ENCODE data around the gene TPK1.
A peak's percentile ranks its signal among the peaks of the same experiment; 100 is the strongest.

Gene TPK1

DNA sequence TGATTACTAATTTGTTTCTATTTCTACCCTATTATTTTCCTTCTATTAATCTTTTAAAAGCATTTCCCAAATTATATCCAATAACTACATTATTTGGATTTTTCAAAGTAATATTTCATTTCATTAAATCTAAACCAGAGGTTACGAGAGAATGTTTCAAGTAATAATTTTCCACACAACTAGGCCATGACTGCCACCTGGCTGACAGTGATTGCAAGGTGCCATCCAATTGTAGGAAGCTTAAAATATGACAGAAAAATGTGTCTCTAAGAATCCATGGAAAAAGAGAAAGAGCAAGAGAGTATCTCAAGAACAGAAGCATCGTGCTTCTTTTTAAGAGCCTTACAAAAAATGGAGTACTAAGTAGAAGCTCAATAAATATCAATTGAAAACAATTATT, 48.7 kb downstream of the TPK1 start:
- DNase-seq (ENCODE audit: low read depth): no peak
- no peak overlapping the region for H3K4me3 ChIP-seq (ENCODE audit: low read depth, low read length)
- TF ChIP-seq, protein P1, sequence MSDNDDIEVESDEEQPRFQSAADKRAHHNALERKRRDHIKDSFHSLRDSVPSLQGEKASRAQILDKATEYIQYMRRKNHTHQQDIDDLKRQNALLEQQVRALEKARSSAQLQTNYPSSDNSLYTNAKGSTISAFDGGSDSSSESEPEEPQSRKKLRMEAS (IDR thresholded peaks at IDR 0.05; ENCODE audit: low read depth, low read length): no peak
- no peak for TF ChIP-seq MYC (IDR thresholded peaks at IDR 0.05; ENCODE audit: low read depth, low read length)
- no peak for TF ChIP-seq POLR2A (IDR thresholded peaks at IDR 0.05; ENCODE audit: extremely low read depth, insufficient read length)
- TF ChIP-seq, protein P2, sequence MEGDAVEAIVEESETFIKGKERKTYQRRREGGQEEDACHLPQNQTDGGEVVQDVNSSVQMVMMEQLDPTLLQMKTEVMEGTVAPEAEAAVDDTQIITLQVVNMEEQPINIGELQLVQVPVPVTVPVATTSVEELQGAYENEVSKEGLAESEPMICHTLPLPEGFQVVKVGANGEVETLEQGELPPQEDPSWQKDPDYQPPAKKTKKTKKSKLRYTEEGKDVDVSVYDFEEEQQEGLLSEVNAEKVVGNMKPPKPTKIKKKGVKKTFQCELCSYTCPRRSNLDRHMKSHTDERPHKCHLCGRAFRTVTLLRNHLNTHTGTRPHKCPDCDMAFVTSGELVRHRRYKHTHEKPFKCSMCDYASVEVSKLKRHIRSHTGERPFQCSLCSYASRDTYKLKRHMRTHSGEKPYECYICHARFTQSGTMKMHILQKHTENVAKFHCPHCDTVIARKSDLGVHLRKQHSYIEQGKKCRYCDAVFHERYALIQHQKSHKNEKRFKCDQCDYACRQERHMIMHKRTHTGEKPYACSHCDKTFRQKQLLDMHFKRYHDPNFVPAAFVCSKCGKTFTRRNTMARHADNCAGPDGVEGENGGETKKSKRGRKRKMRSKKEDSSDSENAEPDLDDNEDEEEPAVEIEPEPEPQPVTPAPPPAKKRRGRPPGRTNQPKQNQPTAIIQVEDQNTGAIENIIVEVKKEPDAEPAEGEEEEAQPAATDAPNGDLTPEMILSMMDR (IDR thresholded peaks at IDR 0.05; ENCODE audit: low read depth, low read length): no peak

DNA sequence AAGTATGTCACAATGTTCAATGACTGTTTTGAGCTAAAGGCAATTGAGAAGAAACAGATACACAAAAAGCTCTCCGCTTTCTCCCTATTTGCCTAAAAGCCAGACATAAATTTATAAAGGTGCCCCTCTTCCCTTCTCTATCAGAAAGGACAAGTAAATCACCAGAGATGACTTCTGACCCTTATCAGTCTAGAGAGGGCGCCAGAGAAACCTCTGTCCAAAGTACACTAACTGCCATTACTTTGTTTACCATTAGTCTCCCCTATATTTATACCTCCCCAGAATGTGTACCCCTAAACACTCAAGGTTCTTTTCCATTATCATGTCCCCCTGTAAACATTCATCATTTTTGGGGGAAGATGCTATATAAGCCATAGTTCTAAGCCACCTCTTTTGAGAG, 49.3 kb downstream of the TPK1 start:
- DNase-seq (ENCODE audit: low read depth): peak; percentile 17
- H3K4me3 ChIP-seq (ENCODE audit: low read depth, low read length): no peak overlapping the region
- TF ChIP-seq POLR2A (IDR thresholded peaks at IDR 0.05; ENCODE audit: extremely low read depth, insufficient read length): no peak
- TF ChIP-seq, protein P2 (IDR thresholded peaks at IDR 0.05; ENCODE audit: low read depth, low read length): peak; percentile 28

DNA sequence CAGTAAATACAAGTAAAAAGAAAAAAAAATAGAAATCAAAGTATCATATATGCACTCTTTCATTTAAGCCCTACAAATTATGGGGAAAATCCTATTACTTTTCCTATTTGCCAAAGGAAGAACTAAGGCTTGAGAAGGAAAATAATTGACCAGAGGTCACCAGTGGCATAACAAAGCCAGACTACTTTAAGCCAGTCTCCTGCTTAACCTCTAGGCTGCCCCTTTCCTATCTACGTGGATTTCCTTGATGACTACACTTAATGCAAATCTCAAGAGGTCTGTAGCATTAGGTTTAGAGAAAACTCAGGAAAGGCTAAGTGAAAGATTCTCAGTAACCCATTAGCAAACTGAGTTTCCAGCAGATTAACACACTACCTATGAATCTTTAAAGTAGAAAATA, 49.8 kb downstream of the TPK1 start:
- TF ChIP-seq MYC (IDR thresholded peaks at IDR 0.05; ENCODE audit: low read depth, low read length): no peak
- H3K4me3 ChIP-seq (ENCODE audit: low read depth, low read length): no peak overlapping the region
- no peak for DNase-seq (ENCODE audit: low read depth)

DNA sequence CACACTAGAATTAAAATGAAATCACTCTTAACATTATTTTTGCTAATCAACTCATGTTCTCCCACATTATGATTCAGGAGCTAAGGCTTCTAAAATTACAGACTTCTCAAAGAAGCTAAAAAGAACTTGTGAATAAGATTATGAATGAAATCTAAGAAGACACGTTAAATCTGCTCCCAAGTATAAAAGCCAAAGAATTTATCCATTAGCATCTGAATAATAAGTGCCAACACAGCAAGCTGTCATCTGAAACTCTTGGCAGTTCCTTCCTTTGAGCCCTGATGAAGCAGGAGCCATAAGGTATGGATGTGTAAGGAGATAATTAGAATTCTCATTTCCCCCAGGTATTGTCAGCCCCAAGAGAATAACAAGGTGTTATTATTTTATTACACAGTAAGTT, 50.3 kb downstream of the TPK1 start:
- H3K4me3 ChIP-seq (ENCODE audit: low read depth, low read length): no peak overlapping the region
- TF ChIP-seq, protein P1 (IDR thresholded peaks at IDR 0.05; ENCODE audit: low read depth, low read length): no peak
- TF ChIP-seq, protein P2 (IDR thresholded peaks at IDR 0.05; ENCODE audit: low read depth, low read length): no peak
- TF ChIP-seq MYC (IDR thresholded peaks at IDR 0.05; ENCODE audit: low read depth, low read length): no peak
- TF ChIP-seq POLR2A (IDR thresholded peaks at IDR 0.05; ENCODE audit: extremely low read depth, insufficient read length): no peak
- no peak for DNase-seq (ENCODE audit: low read depth)

DNA sequence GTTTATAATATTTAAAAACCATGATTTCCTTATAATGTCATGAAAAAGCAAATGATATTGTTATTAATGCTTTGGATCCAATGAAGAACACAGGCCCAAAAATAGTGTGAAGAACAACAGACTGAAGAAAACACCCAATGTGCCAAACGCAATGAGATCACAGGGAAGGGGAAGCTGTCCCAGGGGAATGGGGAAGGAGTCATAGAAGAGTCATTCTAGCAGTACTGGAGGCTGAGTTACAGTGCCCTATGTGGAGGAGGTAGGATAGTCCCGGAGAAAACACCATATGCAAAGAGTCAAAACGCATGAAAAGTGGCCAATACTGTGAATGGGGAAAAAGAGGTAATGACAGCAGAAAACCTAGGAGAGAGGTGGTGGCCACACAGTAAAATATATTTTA, 50.9 kb downstream of the TPK1 start:
- no peak overlapping the region for H3K4me3 ChIP-seq (ENCODE audit: low read depth, low read length)
- TF ChIP-seq POLR2A (IDR thresholded peaks at IDR 0.05; ENCODE audit: extremely low read depth, insufficient read length) (no peak), MYC (IDR thresholded peaks at IDR 0.05; ENCODE audit: low read depth, low read length) (no peak)
- TF ChIP-seq, protein P2 (IDR thresholded peaks at IDR 0.05; ENCODE audit: low read depth, low read length): no peak
- TF ChIP-seq, protein P1 (IDR thresholded peaks at IDR 0.05; ENCODE audit: low read depth, low read length): no peak
- DNase-seq (ENCODE audit: low read depth): peak; percentile 47

DNA sequence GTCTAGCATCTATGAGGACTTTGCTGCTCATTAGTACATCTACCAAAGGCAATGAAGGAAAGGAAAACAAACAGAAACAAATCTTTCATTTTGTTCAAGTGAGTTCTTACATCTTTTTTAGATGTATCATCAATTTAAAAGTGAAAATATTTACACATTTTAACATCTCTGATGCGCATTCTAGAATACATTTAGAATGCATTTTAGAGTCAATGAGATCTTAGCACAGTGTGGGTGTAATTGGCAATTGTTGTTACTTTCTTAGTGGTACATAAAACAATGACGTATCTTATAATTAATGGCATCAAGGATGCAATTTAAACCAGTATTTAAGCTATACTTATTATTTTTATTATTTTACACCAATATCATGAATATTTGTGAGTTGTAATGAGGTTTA, 51.4 kb downstream of the TPK1 start:
- DNase-seq (ENCODE audit: low read depth): no peak
- H3K4me3 ChIP-seq (ENCODE audit: low read depth, low read length): no peak overlapping the region
- no peak for TF ChIP-seq POLR2A (IDR thresholded peaks at IDR 0.05; ENCODE audit: extremely low read depth, insufficient read length)

DNA sequence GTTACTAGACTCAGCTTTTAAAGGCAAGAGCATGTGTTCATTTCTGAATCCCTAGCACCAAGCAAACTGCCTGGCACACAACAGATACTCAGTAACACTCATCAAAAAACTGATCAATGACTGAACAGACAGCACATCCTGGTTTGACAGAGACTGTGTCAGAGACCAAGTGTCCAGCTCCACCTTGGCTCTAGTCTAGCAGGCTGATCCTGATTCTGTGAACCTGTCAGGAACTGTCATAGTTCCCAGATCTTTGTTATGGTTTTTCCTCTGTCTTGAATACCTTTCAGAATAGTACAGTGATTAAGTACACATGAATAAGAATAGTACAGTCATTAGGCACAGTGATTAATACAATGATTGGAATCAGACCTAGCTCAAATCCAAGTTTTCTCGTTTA, 53.0 kb downstream of the TPK1 start:
- TF ChIP-seq POLR2A (IDR thresholded peaks at IDR 0.05; ENCODE audit: extremely low read depth, insufficient read length) (no peak), MYC (IDR thresholded peaks at IDR 0.05; ENCODE audit: low read depth, low read length) (no peak)
- TF ChIP-seq, protein P2 (IDR thresholded peaks at IDR 0.05; ENCODE audit: low read depth, low read length): no peak
- TF ChIP-seq, protein P1 (IDR thresholded peaks at IDR 0.05; ENCODE audit: low read depth, low read length): no peak
- DNase-seq (ENCODE audit: low read depth): no peak
- H3K4me3 ChIP-seq (ENCODE audit: low read depth, low read length): no peak overlapping the region

Measured in NB4 (cell line).